GM19035 (cell line): Measurements from ENCODE around the gene RDX.
A peak's percentile ranks its signal among the peaks of the same experiment; 100 is the strongest.
"Not testable (repeated sequence)": the region's sequence is repeated elsewhere in the genome, so short reads cannot be mapped to it uniquely, and the experiment has no call there.

Source experiments
- ATAC-seq: cut with Tn5 transposase; IDR thresholded peaks from one replicate; pipeline ENCODE4 v1.9.1; 2021; ENCODE audit not compliant: unreplicated experiment

The RDX gene

GRCh38 chr11:110296226-110297075 lies at the start of gene RDX:
RDX (minus strand) TSS chr11:110296614; CDS start chr11:110279692, 16,922 bp downstream.
- ATAC-seq = peak; percentile 73

DNA sequence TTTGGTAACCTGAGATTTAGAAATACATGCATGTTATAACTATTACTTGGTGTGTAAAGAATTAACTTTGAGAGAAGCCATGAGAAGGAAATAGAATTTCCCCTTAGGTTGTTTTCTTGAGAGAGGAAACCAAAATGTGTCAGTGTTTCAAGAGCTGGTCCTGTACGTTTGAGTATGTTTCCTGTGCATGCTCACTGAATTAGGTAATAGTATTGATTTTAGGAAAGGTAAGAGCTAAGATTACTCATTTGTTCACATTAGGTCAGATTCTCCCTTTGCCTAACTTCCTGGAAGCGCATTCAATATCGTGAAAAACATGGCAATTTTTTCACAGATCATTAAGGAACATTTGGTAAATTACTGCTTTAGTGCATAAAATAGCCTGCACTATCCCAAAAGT lies 49.3 kb upstream of the RDX start:
- peak; percentile 48 for ATAC-seq

DNA sequence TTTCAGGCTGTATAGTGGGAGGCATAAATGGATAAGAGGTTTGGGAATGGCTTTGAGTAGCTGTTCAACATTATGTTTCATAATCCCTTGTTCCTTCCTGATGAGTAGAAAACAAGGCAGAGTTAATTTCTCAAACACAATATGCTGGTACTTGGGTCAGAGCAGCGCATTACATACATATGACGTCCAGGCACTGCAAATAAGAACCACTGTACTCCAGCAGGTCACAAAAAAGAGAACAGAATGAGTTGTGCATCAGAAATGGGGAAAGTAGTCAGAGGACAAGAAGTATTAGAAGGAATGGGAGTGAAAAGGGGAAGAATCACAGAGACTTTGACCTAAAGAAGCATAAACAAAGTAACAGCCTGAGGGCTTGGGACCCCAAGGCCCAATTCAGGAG lies 44.0 kb upstream of the RDX start:
- ATAC-seq = no peak

DNA sequence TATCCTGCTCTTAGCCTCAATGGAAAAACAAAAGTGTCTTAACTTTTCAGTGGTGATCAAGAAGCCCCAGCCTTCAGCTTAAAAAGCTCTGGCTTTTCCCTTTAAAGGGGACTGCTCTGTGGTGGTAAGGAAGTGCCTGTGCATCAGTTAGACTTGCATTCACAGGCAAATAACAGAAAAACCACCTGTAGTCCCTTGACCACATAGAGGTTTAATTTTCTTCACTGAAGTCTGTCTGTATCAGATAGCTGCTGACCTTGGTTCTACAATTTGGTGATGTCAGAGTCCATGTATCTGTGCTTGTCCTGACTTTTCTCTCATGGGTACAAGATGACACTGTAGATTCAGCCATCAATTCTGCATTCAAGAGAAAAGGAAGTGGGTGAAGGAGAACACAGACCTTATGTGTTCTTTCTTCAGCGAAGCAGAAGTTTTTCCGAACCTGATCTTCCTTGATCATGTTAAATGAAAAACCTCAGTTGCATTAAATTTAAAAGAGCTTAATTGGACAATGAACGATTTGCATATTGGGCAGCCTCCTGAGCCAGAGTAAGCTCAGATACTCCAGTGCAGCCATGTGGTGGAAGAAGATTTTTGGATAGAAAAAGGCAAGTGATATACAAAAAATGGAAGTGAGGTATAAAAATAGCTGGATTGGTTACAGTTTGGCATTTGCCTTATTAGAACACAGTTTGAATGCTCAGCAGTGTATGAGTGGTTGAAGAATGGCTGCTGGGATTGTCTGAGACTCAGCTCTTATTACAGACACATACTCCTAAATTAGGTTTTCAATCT lies 43.2 kb upstream of the RDX start:
- peak; percentile 40 for ATAC-seq

- no peak for ATAC-seq
These were observed 42.3 kb upstream of the RDX start for GRCh38 chr11:110338684-110339083.

DNA sequence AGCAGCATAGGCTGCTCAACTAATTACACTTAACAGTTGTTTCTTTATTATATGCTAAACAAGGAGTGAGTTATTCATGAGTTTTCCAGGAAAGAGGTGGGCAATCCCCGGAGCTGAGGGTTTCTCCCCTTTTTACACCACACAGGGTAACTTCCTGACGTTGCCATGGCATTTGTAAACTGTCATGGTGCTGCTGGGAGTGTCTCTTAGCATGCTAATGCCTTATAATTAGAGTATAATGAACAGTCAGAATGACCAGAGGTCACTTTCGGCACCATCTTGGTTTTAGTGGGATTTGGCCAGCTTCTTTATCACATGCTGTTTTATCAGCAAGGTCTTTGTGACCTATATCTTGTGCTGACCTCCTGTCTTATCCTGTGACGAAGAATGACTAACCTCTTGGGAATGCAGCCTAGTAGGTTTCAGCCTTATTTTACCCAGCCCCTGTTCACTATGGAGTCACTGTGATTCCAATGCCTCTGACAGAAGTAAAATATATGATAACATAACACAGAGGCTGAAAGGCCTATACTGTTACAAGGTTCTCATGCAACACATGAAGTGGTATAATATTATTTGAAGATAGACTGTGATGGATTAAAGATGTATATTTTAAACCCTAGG lies 41.3 kb upstream of the RDX start:
- ATAC-seq = peak; percentile 40

DNA sequence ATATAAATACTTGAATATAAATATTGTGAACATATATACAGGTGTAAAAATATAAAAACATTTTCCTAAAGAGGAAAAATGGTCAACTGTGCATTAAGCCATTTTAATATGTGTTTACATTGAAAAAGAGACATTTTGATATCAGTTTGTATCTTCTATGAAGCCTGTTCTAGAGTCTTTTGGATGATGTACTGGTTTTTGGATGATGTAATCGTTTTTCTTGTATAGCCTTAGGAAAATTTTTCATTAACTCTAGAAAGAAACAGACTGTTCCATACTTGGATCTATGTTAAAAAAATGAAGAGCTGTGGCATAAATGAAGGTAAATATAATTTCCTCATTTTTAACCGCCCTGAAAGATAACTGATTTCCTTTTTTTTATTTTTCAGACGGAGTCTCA lies 39.6 kb upstream of the RDX start:
- no peak for ATAC-seq

DNA sequence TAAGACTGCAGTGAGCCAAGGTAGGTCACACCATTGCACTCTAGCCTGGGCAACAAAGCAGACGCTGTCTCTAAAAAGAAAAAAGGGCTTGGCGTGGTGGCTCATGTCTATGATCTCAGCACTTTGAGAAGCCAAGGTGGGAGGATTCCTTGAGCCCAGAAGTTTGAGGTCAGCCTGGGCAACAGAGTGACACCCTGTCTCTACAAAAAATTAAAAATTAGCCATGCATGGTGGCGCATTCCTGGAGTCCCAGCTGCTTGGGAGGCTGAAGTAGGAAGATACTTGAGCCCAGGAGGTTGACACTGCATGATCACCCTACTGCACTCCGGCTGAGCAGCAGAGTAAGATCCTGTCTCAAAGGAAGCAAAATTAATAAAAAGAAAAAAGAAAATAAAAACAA lies 38.9 kb upstream of the RDX start:
- ATAC-seq = no peak

DNA sequence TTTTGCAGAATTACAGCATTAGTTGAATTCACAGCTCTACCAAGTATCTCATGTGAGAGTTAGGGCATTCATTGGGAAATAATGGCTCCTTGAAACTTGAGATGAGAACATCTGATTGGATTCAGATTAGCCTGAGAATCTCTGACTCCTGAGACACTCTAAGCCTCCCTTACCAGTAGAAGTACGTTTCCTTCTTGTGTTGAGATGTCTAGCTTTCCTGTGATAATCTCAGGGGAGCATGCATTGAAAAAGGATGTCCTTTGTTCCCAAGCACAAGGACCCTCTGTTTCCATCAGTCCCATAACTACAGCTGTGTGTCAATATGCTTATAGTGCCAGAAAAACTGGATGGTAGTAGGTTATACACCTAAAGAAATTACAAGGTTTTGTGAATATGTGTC lies 35.2 kb upstream of the RDX start:
- no peak for ATAC-seq

DNA sequence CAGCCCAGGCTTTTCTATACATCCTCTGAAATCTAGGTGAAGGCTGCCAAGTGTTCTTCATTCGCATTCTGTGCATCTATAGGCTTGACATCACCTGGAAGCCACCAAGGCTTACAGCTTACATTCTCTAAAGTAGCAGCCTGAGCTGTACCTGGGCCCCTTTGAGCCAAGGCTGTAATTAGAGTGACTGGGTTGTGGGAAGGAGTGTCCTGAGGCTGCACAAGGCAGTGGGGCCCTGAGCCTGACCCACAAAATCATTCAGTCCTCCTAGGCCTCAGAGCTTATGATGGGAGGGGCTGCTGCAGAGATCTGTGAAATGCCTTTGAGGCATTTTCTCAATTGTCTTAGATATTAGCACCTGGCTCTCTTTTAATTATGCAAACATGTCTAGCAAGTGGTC lies 33.0 kb upstream of the RDX start:
- no peak for ATAC-seq

DNA sequence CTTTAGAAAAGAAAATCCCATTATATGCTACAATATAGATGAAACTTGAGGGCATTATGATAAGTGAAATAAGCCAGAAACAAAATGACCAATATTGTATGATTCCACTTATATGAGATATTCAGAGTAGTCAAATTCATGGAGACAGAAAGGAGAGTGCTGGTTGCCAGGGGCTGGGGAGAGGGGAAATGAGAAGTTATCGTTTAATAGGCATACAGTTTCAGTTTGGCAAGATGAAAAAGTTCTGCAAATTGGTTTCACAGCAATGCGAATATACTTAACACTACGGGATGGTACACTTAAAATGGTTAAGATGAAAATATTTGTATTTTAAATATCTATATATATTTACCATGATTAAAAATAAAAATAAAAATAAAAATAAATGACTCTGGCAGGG lies 31.1 kb upstream of the RDX start:
- peak; percentile 37 for ATAC-seq

DNA sequence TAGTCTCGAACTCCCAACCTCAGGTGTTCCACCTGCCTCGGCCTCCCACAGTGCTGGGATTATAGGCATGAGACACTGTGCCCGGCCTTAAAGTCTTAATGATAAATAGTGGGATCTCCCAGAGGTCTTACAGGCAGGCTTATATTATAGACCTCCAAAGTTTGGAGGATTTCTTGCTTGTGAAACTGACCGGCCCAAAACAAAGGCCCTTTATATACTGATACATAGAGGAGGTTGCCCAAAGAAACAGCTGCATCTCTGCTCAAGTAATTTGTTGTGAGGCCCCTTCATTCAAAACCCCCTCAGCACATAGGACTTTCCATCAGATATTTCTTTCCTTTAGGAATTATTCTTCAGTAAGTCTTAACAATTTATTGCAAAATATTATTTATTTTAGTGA lies 27.4 kb upstream of the RDX start:
- no peak for ATAC-seq

- ATAC-seq = no peak
These were observed 23.1 kb upstream of the RDX start for GRCh38 chr11:110319501-110319900.

GRCh38 chr11:110318638-110319404 lies 22.4 kb upstream of the RDX start:
- no peak for ATAC-seq

- no peak for ATAC-seq
These were observed 21.1 kb upstream of the RDX start for GRCh38 chr11:110317516-110317932.

DNA sequence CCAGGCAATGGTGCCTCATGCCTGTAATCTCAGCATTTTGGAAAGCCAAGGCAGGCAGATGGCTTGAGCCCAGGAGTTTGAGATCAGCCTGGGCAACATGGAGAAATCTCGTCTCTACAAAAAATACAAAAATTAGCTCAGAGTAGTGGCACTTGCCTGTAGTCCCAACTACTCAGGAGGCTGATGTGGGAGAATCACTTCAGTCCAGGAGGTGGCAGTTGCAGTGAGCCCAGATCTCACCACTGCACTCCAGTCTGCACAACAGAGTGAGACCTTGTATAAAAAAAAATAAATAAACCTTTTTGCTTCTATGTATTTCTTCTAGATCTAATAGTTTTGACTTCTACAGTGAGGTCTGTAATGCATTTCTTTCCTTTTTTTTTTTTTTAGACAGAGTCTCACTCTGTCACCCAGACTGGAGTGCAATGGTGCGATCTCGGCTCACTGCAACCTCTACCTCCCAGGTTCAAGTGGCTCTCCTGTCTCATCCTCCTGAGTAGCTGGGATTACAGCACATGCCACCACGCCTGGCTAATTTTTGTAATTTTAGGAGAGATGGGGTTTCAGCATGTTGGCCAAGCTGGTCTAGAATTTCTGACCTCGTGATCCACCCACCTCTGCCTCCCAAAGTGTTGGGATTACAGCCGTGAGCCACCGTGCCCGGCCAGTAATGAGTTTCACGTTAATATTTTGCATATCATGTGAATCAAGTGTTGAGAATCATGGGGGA lies 18.1 kb upstream of the RDX start:
- ATAC-seq = no peak

GRCh38 chr11:110312670-110313069 lies 16.3 kb upstream of the RDX start:
- ATAC-seq = no peak

DNA sequence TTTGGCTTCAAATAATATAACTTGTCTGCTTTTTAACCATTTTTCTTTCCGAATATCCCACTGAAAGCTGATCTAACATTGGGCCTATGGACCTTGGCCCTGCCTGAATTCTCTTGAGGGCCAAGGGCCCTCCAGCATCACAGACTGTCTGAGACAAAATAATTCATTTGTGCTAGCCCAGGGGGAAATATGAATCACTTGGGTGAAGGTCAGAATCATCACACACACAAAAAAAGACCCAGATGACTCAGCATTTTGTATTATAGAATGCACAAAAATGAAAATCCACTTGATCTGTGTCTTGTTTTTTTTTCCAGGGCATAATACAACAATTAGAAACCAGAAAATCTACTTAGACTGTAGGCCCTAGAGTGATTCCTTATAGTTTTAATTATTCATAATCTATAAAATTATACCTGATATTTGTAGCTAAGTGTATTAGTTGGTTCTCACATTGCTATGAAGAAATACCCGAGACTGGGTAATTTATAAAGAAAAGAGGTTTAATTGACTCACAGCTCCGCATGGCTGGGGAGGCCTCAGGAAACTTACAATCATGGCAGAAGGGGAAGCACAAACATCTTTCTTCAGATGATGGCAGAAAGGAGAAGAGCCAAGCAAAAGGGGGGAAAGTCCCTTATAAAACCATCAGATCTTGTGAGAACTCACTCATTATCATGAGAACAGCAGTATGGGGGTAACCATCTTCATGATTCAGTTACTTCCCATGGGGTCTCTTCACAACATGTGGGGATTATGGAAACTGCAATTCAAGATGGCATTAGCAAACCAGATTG lies 15.6 kb upstream of the RDX start:
- ATAC-seq = no peak

GRCh38 chr11:110308071-110308470 lies 11.7 kb upstream of the RDX start:
- ATAC-seq = no peak

- not testable (repeated sequence) for ATAC-seq
These were observed 9.6 kb upstream of the RDX start for GRCh38 chr11:110306019-110306388.
